H9 (cell line): ENCODE results near the gene CRYAB. TPM values are rescaled to one million over a fixed set of nuclear protein-coding genes. Genes with fewer than 3 reads are reported as not detected.
A peak's percentile ranks its signal among the peaks of the same experiment; 100 is the strongest.

Experiments
- DNase-seq: peaks from one replicate; pipeline ENCODE4 v3.0.0-alpha.2; 2017
- H2AFZ ChIP-seq: one replicate; pipeline ENCODE4 v1.6.1; 2013; ENCODE audit warnings: mild to moderate bottlenecking, low read length, control low read depth, moderate library complexity
- H2AK5ac ChIP-seq: 2 replicates; pipeline ENCODE4 v1.6.1; 2013; ENCODE audit warnings: low read length, control low read depth, mixed read lengths; ENCODE audit not compliant: insufficient read length
- H2BK120ac ChIP-seq: one replicate; pipeline ENCODE4 v1.6.1; 2013; ENCODE audit warnings: low read depth, mild to moderate bottlenecking, low read length, control low read depth, inconsistent platforms; ENCODE audit not compliant: poor library complexity, severe bottlenecking
- H2BK12ac ChIP-seq: 2 replicates; pipeline ENCODE4 v1.6.1; 2013; ENCODE audit warnings: low read length, control low read depth, mixed read lengths, low read depth; ENCODE audit not compliant: insufficient read length
- H2BK15ac ChIP-seq: 2 replicates; pipeline ENCODE4 v1.6.1; 2013; ENCODE audit warnings: low read depth, low read length, control low read depth
- H2BK20ac ChIP-seq: one replicate; pipeline ENCODE4 v1.6.1; 2013; ENCODE audit warnings: low read depth, mild to moderate bottlenecking, low read length, control low read depth, inconsistent platforms; ENCODE audit not compliant: poor library complexity, severe bottlenecking
- H2BK5ac ChIP-seq: 2 replicates; pipeline ENCODE4 v1.6.1; 2013; ENCODE audit warnings: low read length, control low read depth, mixed read lengths; ENCODE audit not compliant: insufficient read length
- H3K14ac ChIP-seq: 2 replicates; pipeline ENCODE4 v1.6.1; 2013; ENCODE audit warnings: low read length, control low read depth; ENCODE audit not compliant: insufficient read depth
- H3K18ac ChIP-seq: 2 replicates; pipeline ENCODE4 v1.6.1; 2013; ENCODE audit warnings: low read depth, mild to moderate bottlenecking, mixed read lengths, low read length, control low read depth; ENCODE audit not compliant: insufficient read length
- H3K23ac ChIP-seq: 2 replicates; pipeline ENCODE4 v1.6.1; 2013; ENCODE audit warnings: low read length, control low read depth, mixed read lengths, low read depth; ENCODE audit not compliant: insufficient read length
- H3K23me2 ChIP-seq: 2 replicates; pipeline ENCODE4 v1.6.1; 2013; ENCODE audit warnings: low read depth, mild to moderate bottlenecking, mixed read lengths, low read length, control low read depth; ENCODE audit not compliant: insufficient read length, poor library complexity, severe bottlenecking
- H3K27ac ChIP-seq: 2 replicates; pipeline ENCODE4 v1.5.1; 2013; ENCODE audit warnings: low read length, control low read depth, mixed read lengths, low read depth; ENCODE audit not compliant: insufficient read length
- H3K27me3 ChIP-seq: 2 replicates; pipeline ENCODE4 v1.6.1; 2013; ENCODE audit warnings: low read length, control low read depth, inconsistent platforms; ENCODE audit not compliant: insufficient read depth
- H3K4ac ChIP-seq: 2 replicates; pipeline ENCODE4 v1.6.1; 2013; ENCODE audit warnings: low read depth, mild to moderate bottlenecking, control low read depth, inconsistent platforms, low read length, moderate library complexity
- H3K4me1 ChIP-seq: 2 replicates; pipeline ENCODE4 v1.6.1; 2013; ENCODE audit warnings: low read length, control low read depth, inconsistent platforms; ENCODE audit not compliant: insufficient read depth
- H3K4me2 ChIP-seq: 2 replicates; pipeline ENCODE4 v1.6.1; 2013; ENCODE audit warnings: low read length, control low read depth, mixed read lengths; ENCODE audit not compliant: insufficient read length, insufficient read depth
- H3K56ac ChIP-seq: 2 replicates; pipeline ENCODE4 v1.6.1; 2013; ENCODE audit warnings: low read depth, mild to moderate bottlenecking, mixed read lengths, low read length, control low read depth; ENCODE audit not compliant: insufficient read length
- H3K79me1 ChIP-seq: 2 replicates; pipeline ENCODE4 v1.6.1; 2013; ENCODE audit warnings: low read depth, mild to moderate bottlenecking, moderate library complexity, low read length, control low read depth, inconsistent platforms; ENCODE audit not compliant: insufficient read depth, poor library complexity, severe bottlenecking
- H3K79me2 ChIP-seq: 2 replicates; pipeline ENCODE4 v1.6.1; 2013; ENCODE audit warnings: low read length, control low read depth, inconsistent platforms; ENCODE audit not compliant: insufficient read depth
- H3K9ac ChIP-seq: 2 replicates; pipeline ENCODE4 v1.6.1; 2013; ENCODE audit warnings: low read length, control low read depth, mixed read lengths; ENCODE audit not compliant: insufficient read length; ENCODE audit errors: extremely low read depth
- H3K9me3 ChIP-seq: one replicate; pipeline ENCODE4 v1.6.1; 2013; ENCODE audit warnings: low read depth, low read length, inconsistent platforms; ENCODE audit not compliant: control insufficient read depth
- H3T11ph ChIP-seq: one replicate; pipeline ENCODE4 v1.6.1; 2013; ENCODE audit warnings: mild to moderate bottlenecking, low read length, control low read depth, inconsistent platforms
- H4K20me1 ChIP-seq: one replicate; pipeline ENCODE4 v1.6.1; 2013; ENCODE audit not compliant: control insufficient read depth, insufficient read length, insufficient read depth
- H4K5ac ChIP-seq: 2 replicates; pipeline ENCODE4 v1.6.1; 2013; ENCODE audit warnings: low read depth, mild to moderate bottlenecking, mixed read lengths, low read length, control low read depth; ENCODE audit not compliant: insufficient read length
- H4K8ac ChIP-seq: replicated peaks from 2 replicates; pipeline ENCODE4 v1.6.1; 2013; ENCODE audit warnings: low read length, control low read depth, mixed read lengths, low read depth; ENCODE audit not compliant: insufficient read length
- H4K91ac ChIP-seq: 2 replicates; pipeline ENCODE4 v1.6.1; 2013; ENCODE audit warnings: low read depth, mild to moderate bottlenecking, moderate library complexity, mixed read lengths, low read length, control low read depth; ENCODE audit not compliant: insufficient read length
- H3K27ac Mint-ChIP-seq, 3 experiments: 2 replicates in 2 of 3; 3 replicates in 1 of 3; pipeline ENCODE4 v1.8.0; 2020 to 2021; ENCODE audit warnings: mixed read lengths in 3 of 3, mild to moderate bottlenecking in 1 of 3, moderate library complexity in 1 of 3
- H3K27me3 Mint-ChIP-seq: 2 replicates; pipeline ENCODE4 v1.8.0; 2021; ENCODE audit warnings: low read depth, mild to moderate bottlenecking, moderate library complexity, mixed read lengths
- H3K36me3 Mint-ChIP-seq, 3 experiments: 2 replicates in 2 of 3; 3 replicates in 1 of 3; pipeline ENCODE4 v1.8.0; 2020 to 2021; ENCODE audit warnings: low read depth in 3 of 3, mixed read lengths in 3 of 3; ENCODE audit not compliant: insufficient read depth in 1 of 3
- H3K4me1 Mint-ChIP-seq, 2 experiments: 2 replicates each; pipeline ENCODE4 v1.8.0; 2020; ENCODE audit warnings: mixed read lengths in 2 of 2
- H3K4me3 Mint-ChIP-seq, 2 experiments: 2 replicates in 1 of 2; 3 replicates in 1 of 2; pipeline ENCODE4 v1.8.0; 2020 to 2021; ENCODE audit warnings: mild to moderate bottlenecking in 2 of 2, mixed read lengths in 2 of 2, moderate library complexity in 1 of 2
- H3K9me3 Mint-ChIP-seq, 2 experiments: 2 replicates in 1 of 2; 3 replicates in 1 of 2; pipeline ENCODE4 v1.8.0; 2020; ENCODE audit warnings: mild to moderate bottlenecking in 2 of 2, mixed read lengths in 2 of 2, moderate library complexity in 1 of 2
- WGBS: extraction: QIAGEN DNeasy Blood & Tissue Kit; methylation state at CpG from one replicate; pipeline ENCODE4 v1.1.7; 2013; ENCODE audit warnings: missing lambda C conversion rate, low lambda C conversion rate, mixed read lengths; ENCODE audit not compliant: insufficient read length; ENCODE audit errors: extremely low coverage; 5-methylcytosine and 5-hydroxymethylcytosine counted together
- total RNA-seq: library from RNA; stranded (reverse); gene quantifications from 2 replicates; pipeline ENCODE4 v1.2.1, GENCODE V29; 2021
- TF ChIP-seq, protein P1 (sequence below): fragments of 200-600 bp; sonication (generic); conservative IDR thresholded peaks from 3 replicates; pipeline ENCODE4 v1.8.0; 2021; ENCODE audit warnings: antibody characterized with exemption, mild to moderate bottlenecking

CRYAB gene
- total RNA-seq, 1 experiment from 2014 or later: not detected

DNA sequence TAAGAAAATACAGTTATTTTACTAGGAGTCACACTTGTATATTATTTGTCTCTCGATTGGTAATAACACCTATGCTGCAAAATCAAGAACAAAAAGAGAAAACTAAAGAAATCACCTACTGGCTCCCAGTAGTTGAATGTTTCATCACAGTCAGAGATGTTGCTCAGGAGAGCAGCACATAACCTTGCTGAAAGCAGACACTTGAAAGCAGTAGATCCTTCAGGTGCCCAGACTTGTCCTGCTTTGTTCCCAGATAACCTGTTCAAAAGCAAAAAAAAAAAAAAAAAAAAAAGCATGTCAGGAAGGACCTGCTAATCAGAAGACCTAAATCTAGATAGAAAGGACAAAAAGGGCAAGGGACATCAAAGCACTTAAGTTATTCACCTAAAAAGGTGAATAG is 41.5 kb downstream of the CRYAB start:
- no peak overlapping the region for H2AFZ ChIP-seq
- no peak overlapping the region for H3K27ac ChIP-seq
- peak overlapping the region; percentile 93 for H3K4me2 ChIP-seq
- H2BK20ac ChIP-seq: no peak overlapping the region
- H2BK15ac ChIP-seq: no peak overlapping the region
- no peak for DNase-seq
- H3K79me1 ChIP-seq: no peaks in the 10 kb centered on the region
- no peak overlapping the region for H2BK120ac ChIP-seq
- H3K9me3 Mint-ChIP-seq: no peaks in the 10 kb centered on the region
- H2BK12ac ChIP-seq: no peak overlapping the region
- no peak overlapping the region for H2AK5ac ChIP-seq
- no peak overlapping the region for H3K23ac ChIP-seq
- peaks cover 3% of the 10 kb centered on the region for H3K23me2 ChIP-seq
- H3K79me2 ChIP-seq: no peaks in the 10 kb centered on the region
- H3K18ac ChIP-seq: no peak overlapping the region
- peaks cover 0 to 32% (median 30%) of the 10 kb centered on the region in 3 experiments; a peak in 5 of 7 replicates for H3K36me3 Mint-ChIP-seq
- H3K56ac ChIP-seq: no peak overlapping the region
- no peak overlapping the region for H3T11ph ChIP-seq
- peak overlapping the region; percentile 14 to 31; a peak in 1 of 5 replicates for H3K4me3 Mint-ChIP-seq
- H4K91ac ChIP-seq: no peak overlapping the region
- H3K9ac ChIP-seq: no peak overlapping the region
- no CpG with 5 or more reads among the region's 1 CpG for WGBS
- H3K9me3 ChIP-seq: no peaks in the 10 kb centered on the region
- no peaks in the 10 kb centered on the region for H4K20me1 ChIP-seq
- H3K27me3 Mint-ChIP-seq: no peaks in the 10 kb centered on the region
- no peak overlapping the region for H3K4ac ChIP-seq
- H3K4me1 ChIP-seq: no peaks in the 10 kb centered on the region
- TF ChIP-seq, protein P1, sequence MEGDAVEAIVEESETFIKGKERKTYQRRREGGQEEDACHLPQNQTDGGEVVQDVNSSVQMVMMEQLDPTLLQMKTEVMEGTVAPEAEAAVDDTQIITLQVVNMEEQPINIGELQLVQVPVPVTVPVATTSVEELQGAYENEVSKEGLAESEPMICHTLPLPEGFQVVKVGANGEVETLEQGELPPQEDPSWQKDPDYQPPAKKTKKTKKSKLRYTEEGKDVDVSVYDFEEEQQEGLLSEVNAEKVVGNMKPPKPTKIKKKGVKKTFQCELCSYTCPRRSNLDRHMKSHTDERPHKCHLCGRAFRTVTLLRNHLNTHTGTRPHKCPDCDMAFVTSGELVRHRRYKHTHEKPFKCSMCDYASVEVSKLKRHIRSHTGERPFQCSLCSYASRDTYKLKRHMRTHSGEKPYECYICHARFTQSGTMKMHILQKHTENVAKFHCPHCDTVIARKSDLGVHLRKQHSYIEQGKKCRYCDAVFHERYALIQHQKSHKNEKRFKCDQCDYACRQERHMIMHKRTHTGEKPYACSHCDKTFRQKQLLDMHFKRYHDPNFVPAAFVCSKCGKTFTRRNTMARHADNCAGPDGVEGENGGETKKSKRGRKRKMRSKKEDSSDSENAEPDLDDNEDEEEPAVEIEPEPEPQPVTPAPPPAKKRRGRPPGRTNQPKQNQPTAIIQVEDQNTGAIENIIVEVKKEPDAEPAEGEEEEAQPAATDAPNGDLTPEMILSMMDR: no peak
- no peaks in the 10 kb centered on the region for H3K27me3 ChIP-seq
- H3K14ac ChIP-seq: no peak overlapping the region
- H3K27ac Mint-ChIP-seq: no peak overlapping the region
- no peak overlapping the region for H2BK5ac ChIP-seq
- H4K5ac ChIP-seq: no peak overlapping the region
- no peak overlapping the region for H4K8ac ChIP-seq
- H3K4me1 Mint-ChIP-seq: peaks cover 13% of the 10 kb centered on the region in 2 experiments
